SU-DHL-6 (cell line): ENCODE measurements around the gene ACO2.

Experiments used
- CTCF ChIP-seq: fragments of 200-600 bp; sonication (generic); IDR thresholded peaks from one replicate; pipeline ENCODE4 v1.5.1; 2017; ENCODE audit warnings: antibody characterized with exemption, mild to moderate bottlenecking, low read length, moderate library complexity; ENCODE audit not compliant: insufficient read depth, poor library complexity, severe bottlenecking
- EZH2phosphoT487 ChIP-seq: fragments of 200-600 bp; sonication (generic), shearing (Covaris generic); conservative IDR thresholded peaks from 2 replicates; pipeline ENCODE4 v1.6.1; 2018; ENCODE audit warnings: mild to moderate bottlenecking, antibody characterized with exemption, low read length, moderate library complexity, mixed read lengths

GRCh38 chr22:41531715-41532477 is 63.0 kb downstream of the ACO2 start:
- no peak for TF ChIP-seq CTCF
- no peak for TF ChIP-seq EZH2phosphoT487
